CD4-positive, CD25-positive, alpha-beta regulatory T cell (primary cell): ENCODE data around the gene NTN1. TPM values are rescaled to one million over a fixed set of nuclear protein-coding genes. Genes with fewer than 3 reads are reported as not detected.

Experiments
- ATAC-seq, 2 donors: fragments of 150-1000 bp; cut with Tn5 transposase; one replicate each; pipeline ENCODE4 v1.10.0; 2021; ENCODE audit warnings: low read depth in 2 of 2, moderate number of reproducible peaks in 2 of 2, moderate library complexity in 1 of 2
- DNase-seq, 3 donors: peaks; one replicate each; pipeline versions ENCODE4 v3.0.0 to v3.0.0-alpha.2; 2012 to 2022; ENCODE audit warnings: mixed read lengths in 1 of 3
- H3K27ac ChIP-seq: one replicate; pipeline ENCODE4 v1.7.0; 2013; ENCODE audit warnings: mild to moderate bottlenecking, low read length; ENCODE audit not compliant: insufficient read depth, poor library complexity, severe bottlenecking
- H3K27me3 ChIP-seq: one replicate; pipeline ENCODE4 v1.7.0; 2013; ENCODE audit warnings: low read length; ENCODE audit not compliant: control insufficient read depth, insufficient read depth
- H3K36me3 ChIP-seq: one replicate; pipeline ENCODE4 v1.7.0; 2013; ENCODE audit warnings: mild to moderate bottlenecking, low read length, moderate library complexity; ENCODE audit not compliant: control insufficient read depth, insufficient read depth
- H3K4me1 ChIP-seq: 2 replicates; pipeline ENCODE4 v1.7.0; 2013; ENCODE audit warnings: mild to moderate bottlenecking, low read length; ENCODE audit not compliant: insufficient read depth, control insufficient read depth, poor library complexity, severe bottlenecking
- H3K4me3 ChIP-seq: one replicate; pipeline ENCODE4 v1.7.0; 2013; ENCODE audit warnings: low read depth, mild to moderate bottlenecking, low read length, moderate library complexity
- H3K9me3 ChIP-seq, 2 experiments: 1 replicate in 1 of 2; 2 replicates in 1 of 2; pipeline ENCODE4 v1.7.0; 2013; ENCODE audit warnings: low read length in 2 of 2, mild to moderate bottlenecking in 1 of 2, moderate library complexity in 1 of 2; ENCODE audit not compliant: control insufficient read depth in 2 of 2
- H3K27ac Mint-ChIP-seq, 3 donors: one replicate each; pipeline ENCODE4 v1.8.0; 2020 to 2022; ENCODE audit warnings: mild to moderate bottlenecking in 3 of 3, mixed read lengths in 3 of 3, moderate library complexity in 2 of 3
- H3K27me3 Mint-ChIP-seq: one replicate; pipeline ENCODE4 v1.8.0; 2022; ENCODE audit warnings: mild to moderate bottlenecking, mixed read lengths
- H3K36me3 Mint-ChIP-seq: one replicate; pipeline ENCODE4 v1.8.0; 2020; ENCODE audit warnings: mixed read lengths
- H3K4me1 Mint-ChIP-seq, 4 donors: one replicate each; pipeline ENCODE4 v1.8.0; 2020 to 2022; ENCODE audit warnings: mixed read lengths in 4 of 4, mild to moderate bottlenecking in 1 of 4
- H3K4me3 Mint-ChIP-seq, 4 donors: one replicate each; pipeline ENCODE4 v1.8.0; 2020 to 2022; ENCODE audit warnings: mild to moderate bottlenecking in 4 of 4, mixed read lengths in 4 of 4, moderate library complexity in 3 of 4
- H3K9me3 Mint-ChIP-seq, 7 donors: one replicate each; pipeline ENCODE4 v1.8.0; 2020 to 2022; ENCODE audit warnings: mixed read lengths in 7 of 7, mild to moderate bottlenecking in 3 of 7, moderate library complexity in 2 of 7
- polyA plus RNA-seq, 4 donors: library from polyadenylated mRNA; unstranded; fragments of 300-500 nt; fragmentation: Illumina TruSeq; gene quantifications; one replicate each; pipeline ENCODE4 v1.2.3, GENCODE V29; 2021
- total RNA-seq: library from RNA; stranded (reverse); gene quantifications from one replicate; pipeline ENCODE4 v1.2.3, GENCODE V29; 2022

NTN1 gene
- total and polyA plus RNA-seq, 5 donors from 2014 or later = 0.03 TPM; not detected in 4

- no peak overlapping the region for H3K27ac Mint-ChIP-seq
- Histone ChIP-seq H3K4me3 (no peak overlapping the region), H3K4me1 (peaks cover 26% of the 10 kb centered on the region), H3K36me3 (no peaks in the 10 kb centered on the region), H3K27me3 (peaks cover 43% of the 10 kb centered on the region), H3K27ac (no peak overlapping the region), H3K9me3 (no peaks in the 10 kb centered on the region)
- peaks cover 0 to 24% (median 9%) of the 10 kb centered on the region in 4 donors for H3K4me1 Mint-ChIP-seq
- H3K4me3 Mint-ChIP-seq = peak overlapping the region; percentile 63 to 83 (median 79)
- H3K9me3 Mint-ChIP-seq = peaks cover 0 to 2% (median 0%) of the 10 kb centered on the region in 7 donors
- DNase-seq = no peak
- H3K36me3 Mint-ChIP-seq = no peaks in the 10 kb centered on the region
- H3K27me3 Mint-ChIP-seq = peaks cover 26% of the 10 kb centered on the region
- peak in 1 of 2 donors; percentile 11 for ATAC-seq
Observed at GRCh38 chr17:9020824-9021157, 519 bp upstream of the NTN1 start.

DNA sequence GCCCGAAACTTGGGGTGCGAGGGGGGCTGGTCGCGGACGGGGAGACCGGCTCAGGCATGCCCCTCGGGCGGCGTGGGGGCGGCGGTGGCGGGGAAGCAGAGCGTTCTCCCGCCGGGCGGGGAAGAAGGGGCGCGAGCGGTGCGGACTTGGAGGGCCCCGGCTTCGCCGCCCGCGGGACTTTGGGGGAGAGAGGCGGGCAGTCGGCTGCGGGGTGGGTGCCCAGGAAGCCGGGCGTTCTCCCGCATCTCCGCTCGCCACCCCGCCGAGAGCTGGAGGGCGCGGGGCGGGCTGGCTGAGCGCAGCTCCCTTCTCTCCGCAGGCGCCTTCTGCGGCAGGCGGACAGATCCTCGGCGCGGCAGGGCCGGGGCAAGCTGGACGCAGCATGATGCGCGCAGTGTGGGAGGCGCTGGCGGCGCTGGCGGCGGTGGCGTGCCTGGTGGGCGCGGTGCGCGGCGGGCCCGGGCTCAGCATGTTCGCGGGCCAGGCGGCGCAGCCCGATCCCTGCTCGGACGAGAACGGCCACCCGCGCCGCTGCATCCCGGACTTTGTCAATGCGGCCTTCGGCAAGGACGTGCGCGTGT, 772 bp downstream of the NTN1 start:
- no peak for DNase-seq
- Mint-ChIP-seq H3K4me3 (peak overlapping the region in 3 of 4 donors; percentile 47 to 90 (median 88)), H3K9me3 (peaks cover 0 to 2% (median 0%) of the 10 kb centered on the region in 7 donors), H3K27me3 (peaks cover 34% of the 10 kb centered on the region), H3K27ac (no peak overlapping the region), H3K4me1 (peaks cover 0 to 24% (median 9%) of the 10 kb centered on the region in 4 donors), H3K36me3 (no peaks in the 10 kb centered on the region)
- ATAC-seq = no peak
- peaks cover 26% of the 10 kb centered on the region for H3K4me1 ChIP-seq
- no peaks in the 10 kb centered on the region for H3K9me3 ChIP-seq
- no peaks in the 10 kb centered on the region for H3K36me3 ChIP-seq
- H3K27ac ChIP-seq = no peak overlapping the region
- H3K4me3 ChIP-seq = no peak overlapping the region
- H3K27me3 ChIP-seq = peaks cover 44% of the 10 kb centered on the region

- Mint-ChIP-seq H3K9me3 (peaks cover 0 to 2% (median 0%) of the 10 kb centered on the region in 7 donors), H3K4me3 (peak overlapping the region; percentile 84 to 90 (median 86)), H3K27ac (no peak overlapping the region), H3K27me3 (peaks cover 34% of the 10 kb centered on the region), H3K4me1 (peaks cover 0 to 24% (median 9%) of the 10 kb centered on the region in 4 donors), H3K36me3 (no peaks in the 10 kb centered on the region)
- Histone ChIP-seq H3K9me3 (no peaks in the 10 kb centered on the region), H3K27me3 (peaks cover 39% of the 10 kb centered on the region), H3K36me3 (no peaks in the 10 kb centered on the region), H3K4me3 (no peak overlapping the region), H3K27ac (no peak overlapping the region), H3K4me1 (peaks cover 26% of the 10 kb centered on the region)
- no peak for ATAC-seq
- peak in 1 of 3 donors; percentile 25 for DNase-seq
Observed at GRCh38 chr17:9022573-9023391, 1.5 kb downstream of the NTN1 start.

- ATAC-seq = no peak
- Histone ChIP-seq H3K9me3 (no peaks in the 10 kb centered on the region), H3K27me3 (peaks cover 38% of the 10 kb centered on the region), H3K27ac (no peak overlapping the region), H3K4me3 (no peak overlapping the region), H3K4me1 (peaks cover 26% of the 10 kb centered on the region), H3K36me3 (no peaks in the 10 kb centered on the region)
- Mint-ChIP-seq H3K4me1 (peaks cover 0 to 24% (median 9%) of the 10 kb centered on the region in 4 donors), H3K36me3 (no peaks in the 10 kb centered on the region), H3K27me3 (peaks cover 38% of the 10 kb centered on the region), H3K27ac (no peak overlapping the region), H3K4me3 (peak overlapping the region in 3 of 4 donors; percentile 58 to 69 (median 69)), H3K9me3 (peaks cover 0 to 2% (median 0%) of the 10 kb centered on the region in 7 donors)
- no peak for DNase-seq
Observed at GRCh38 chr17:9023392-9024218, 2.3 kb downstream of the NTN1 start.

DNA sequence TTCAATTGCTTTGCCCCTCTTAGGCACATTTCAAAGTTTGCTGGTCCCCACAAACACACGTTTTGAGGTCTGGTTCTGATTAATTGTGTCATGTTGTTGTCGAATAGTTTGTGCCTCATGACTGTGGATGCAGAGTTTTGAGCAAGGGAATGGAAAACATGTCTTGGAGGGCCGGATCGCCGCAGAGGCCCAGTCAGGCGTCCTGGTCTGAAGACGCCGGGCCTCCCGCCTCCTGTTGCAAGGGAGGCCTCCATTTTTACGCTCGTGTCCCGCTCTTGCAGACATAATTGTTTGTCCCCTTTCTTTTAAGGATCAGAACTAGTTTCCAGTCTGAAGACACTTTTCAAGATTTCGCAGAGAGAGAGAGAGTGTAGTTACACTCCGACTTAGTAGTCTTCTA, 3.2 kb downstream of the NTN1 start:
- ATAC-seq (no peak), DNase-seq (no peak)
- peaks cover 34% of the 10 kb centered on the region for H3K27me3 ChIP-seq
- Mint-ChIP-seq H3K9me3 (peaks cover 0 to 2% (median 0%) of the 10 kb centered on the region in 7 donors), H3K27ac (no peak overlapping the region), H3K4me3 (peak overlapping the region in 3 of 4 donors; percentile 34 to 81 (median 46)), H3K27me3 (peaks cover 45% of the 10 kb centered on the region), H3K36me3 (no peaks in the 10 kb centered on the region), H3K4me1 (peaks cover 0 to 24% (median 9%) of the 10 kb centered on the region in 4 donors)
- H3K36me3 ChIP-seq = no peaks in the 10 kb centered on the region
- no peak overlapping the region for H3K27ac ChIP-seq
- H3K4me1 ChIP-seq = peaks cover 26% of the 10 kb centered on the region
- H3K4me3 ChIP-seq = no peak overlapping the region
- no peaks in the 10 kb centered on the region for H3K9me3 ChIP-seq

- DNase-seq (no peak), ATAC-seq (no peak)
- Mint-ChIP-seq H3K27me3 (peaks cover 51% of the 10 kb centered on the region), H3K36me3 (no peaks in the 10 kb centered on the region), H3K9me3 (peaks cover 0 to 2% (median 0%) of the 10 kb centered on the region in 7 donors), H3K4me3 (peak overlapping the region in 1 of 4 donors; percentile 43), H3K4me1 (peaks cover 0 to 16% (median 9%) of the 10 kb centered on the region in 4 donors), H3K27ac (no peak overlapping the region)
- Histone ChIP-seq H3K9me3 (no peaks in the 10 kb centered on the region), H3K4me1 (peaks cover 19% of the 10 kb centered on the region), H3K27me3 (peaks cover 31% of the 10 kb centered on the region), H3K4me3 (no peak overlapping the region), H3K36me3 (no peaks in the 10 kb centered on the region), H3K27ac (no peak overlapping the region)
Observed at GRCh38 chr17:9026741-9027140, 5.4 kb downstream of the NTN1 start.

GRCh38 chr17:9028202-9028987, 7.1 kb downstream of the NTN1 start:
- H3K4me3 ChIP-seq = no peak overlapping the region
- ATAC-seq = no peak
- H3K4me1 Mint-ChIP-seq = peaks cover 0 to 15% (median 6%) of the 10 kb centered on the region in 4 donors
- H3K4me1 ChIP-seq = peaks cover 4% of the 10 kb centered on the region
- H3K4me3 Mint-ChIP-seq = no peak overlapping the region
- peaks cover 45% of the 10 kb centered on the region for H3K27me3 Mint-ChIP-seq
- H3K27ac ChIP-seq = no peak overlapping the region
- H3K27me3 ChIP-seq = peaks cover 31% of the 10 kb centered on the region
- H3K9me3 Mint-ChIP-seq = peaks cover 0 to 2% (median 0%) of the 10 kb centered on the region in 7 donors
- no peak for DNase-seq
- H3K36me3 Mint-ChIP-seq = no peaks in the 10 kb centered on the region
- H3K27ac Mint-ChIP-seq = no peak overlapping the region
- H3K36me3 ChIP-seq = no peaks in the 10 kb centered on the region
- no peaks in the 10 kb centered on the region for H3K9me3 ChIP-seq
